Lung (tissue), 16 donors: ENCODE results near the gene CHORDC1. TPM values are rescaled to one million over a fixed set of nuclear protein-coding genes. Genes with fewer than 3 reads are reported as not detected.

Experiments
- ATAC-seq: fragments of 200-7000 bp; cut with Tn5 transposase; one replicate; pipeline ENCODE4 v1.9.1; 2020; ENCODE audit warnings: moderate number of reproducible peaks; ENCODE audit not compliant: insufficient read depth, low FRiP score
- DNase-seq, 3 donors: peaks; one replicate each; pipeline ENCODE4 v3.0.0-alpha.2; 2013 to 2017
- H3K27ac ChIP-seq, 2 donors: one replicate each; pipeline ENCODE4 v1.5.1; 2013; ENCODE audit warnings: mild to moderate bottlenecking in 2 of 2, moderate library complexity in 2 of 2, control low read depth in 1 of 2, inconsistent platforms in 1 of 2, low read depth in 1 of 2, low read length in 1 of 2
- H3K27me3 ChIP-seq, 3 donors: one replicate each; pipeline ENCODE4 v1.5.1; 2013; ENCODE audit warnings: low read length in 2 of 3; ENCODE audit not compliant: control insufficient read depth in 3 of 3, insufficient read depth in 3 of 3
- H3K36me3 ChIP-seq, 4 donors: one replicate each; pipeline ENCODE4 v1.5.1; 2013; ENCODE audit warnings: low read length in 4 of 4, mild to moderate bottlenecking in 1 of 4, moderate library complexity in 1 of 4; ENCODE audit not compliant: control insufficient read depth in 4 of 4, insufficient read depth in 4 of 4
- H3K4me1 ChIP-seq, 5 donors: one replicate each; pipeline ENCODE4 v1.5.1; 2013; ENCODE audit warnings: low read length in 5 of 5, mild to moderate bottlenecking in 2 of 5, moderate library complexity in 1 of 5; ENCODE audit not compliant: control insufficient read depth in 5 of 5, insufficient read depth in 5 of 5
- H3K4me3 ChIP-seq: one replicate; pipeline ENCODE4 v1.5.1; 2013; ENCODE audit warnings: mild to moderate bottlenecking, control low read depth, moderate library complexity
- H3K9ac ChIP-seq, 2 donors: one replicate each; pipeline ENCODE4 v1.5.1; 2013; ENCODE audit warnings: low read length in 2 of 2, control low read depth in 1 of 2; ENCODE audit not compliant: insufficient read depth in 1 of 2
- H3K9me3 ChIP-seq, 4 donors: one replicate each; pipeline ENCODE4 v1.5.1; 2013; ENCODE audit warnings: low read length in 3 of 4, mild to moderate bottlenecking in 1 of 4, moderate library complexity in 1 of 4; ENCODE audit not compliant: control insufficient read depth in 4 of 4, insufficient read depth in 3 of 4
- WGBS, 2 donors: extraction: QIAGEN DNeasy Blood & Tissue Kit; methylation state at CpG; one replicate each; pipeline ENCODE4 v1.1.7; 2013; 5-methylcytosine and 5-hydroxymethylcytosine counted together
- long read RNA-seq, 5 donors: transcript quantifications; one replicate each; lab custom pipeline, GENCODE V29; 2026
- polyA plus RNA-seq, 2 donors: library from polyadenylated mRNA; stranded (reverse); fragments of 200-250 nt; gene quantifications; one replicate each; pipeline ENCODE4 v1.2.1, GENCODE V29; 2013
- total RNA-seq, 2 donors: library from RNA; depleted of rRNA in 1 of 2; stranded (reverse); fragments of >200 nt in 1 of 2; gene quantifications; one replicate each; pipeline ENCODE4 v1.2.1, GENCODE V29; 2014 to 2021
- TF ChIP-seq, protein P1 (sequence below): IDR thresholded peaks from 2 replicates; pipeline ENCODE4 v1.5.1; 2012; ENCODE audit warnings: mild to moderate bottlenecking; ENCODE audit errors: control extremely low read depth, extremely low read depth
- donor health status: control.
- donor health status: control.
- donor health status: Bipolar disorder and iron deficiency.
- donor health status: healthy.
- donor health status: DM: yes; HTN: yes; CAD: no.

Gene CHORDC1
- 10 to 100 TPM; 23.3 to 80.4 TPM for total RNA-seq
- 10 to 100 TPM; 20.4 to 22.0 TPM for polyA plus RNA-seq
- long read RNA-seq, donor 1, full-length matches to known transcripts, result 7 of 13 reads
- long read RNA-seq, donor 1, partial matches to known transcripts, result 6 of 13 reads
- long read RNA-seq, donor 1, other reads (novel, unspliced or antisense), result 0 of 13 reads
- long read RNA-seq, donor 2, full-length matches to known transcripts, result 3 of 3 reads
- long read RNA-seq, donor 2, partial matches to known transcripts, result 0 of 3 reads
- long read RNA-seq, donor 2, other reads (novel, unspliced or antisense), result 0 of 3 reads
- long read RNA-seq, donor 3, full-length matches to known transcripts, result 4 of 15 reads
- long read RNA-seq, donor 3, partial matches to known transcripts, result 11 of 15 reads
- long read RNA-seq, donor 3, other reads (novel, unspliced or antisense), result 0 of 15 reads
- long read RNA-seq, donor 4, partial matches to known transcripts, result 7 of 8 reads
- long read RNA-seq, donor 4, other reads (novel, unspliced or antisense), result 0 of 8 reads
- long read RNA-seq, donor 5, partial matches to known transcripts, result 5 of 7 reads
- long read RNA-seq, donor 5, other reads (novel, unspliced or antisense), result 0 of 7 reads

- WGBS, 2 donors, result 0% methylated on average over 63 to 71 of the region's 71 CpGs
- ATAC-seq (peak; percentile 93), DNase-seq (peak; percentile 90 to 92 (median 90))
- Histone ChIP-seq H3K36me3 (peaks cover 0 to 4% (median 0%) of the 10 kb centered on the region in 4 donors), H3K4me1 (peaks cover 0 to 20% (median 4%) of the 10 kb centered on the region in 5 donors), H3K27me3 (no peaks in the 10 kb centered on the region), H3K9ac (peak within 1 kb of the TSS; percentile 90), H3K27ac (peak within 1 kb of the TSS; percentile 90 to 97), H3K4me3 (peak within 1 kb of the TSS; percentile 94), H3K9me3 (no peaks in the 10 kb centered on the region)
- TF ChIP-seq, protein P1, sequence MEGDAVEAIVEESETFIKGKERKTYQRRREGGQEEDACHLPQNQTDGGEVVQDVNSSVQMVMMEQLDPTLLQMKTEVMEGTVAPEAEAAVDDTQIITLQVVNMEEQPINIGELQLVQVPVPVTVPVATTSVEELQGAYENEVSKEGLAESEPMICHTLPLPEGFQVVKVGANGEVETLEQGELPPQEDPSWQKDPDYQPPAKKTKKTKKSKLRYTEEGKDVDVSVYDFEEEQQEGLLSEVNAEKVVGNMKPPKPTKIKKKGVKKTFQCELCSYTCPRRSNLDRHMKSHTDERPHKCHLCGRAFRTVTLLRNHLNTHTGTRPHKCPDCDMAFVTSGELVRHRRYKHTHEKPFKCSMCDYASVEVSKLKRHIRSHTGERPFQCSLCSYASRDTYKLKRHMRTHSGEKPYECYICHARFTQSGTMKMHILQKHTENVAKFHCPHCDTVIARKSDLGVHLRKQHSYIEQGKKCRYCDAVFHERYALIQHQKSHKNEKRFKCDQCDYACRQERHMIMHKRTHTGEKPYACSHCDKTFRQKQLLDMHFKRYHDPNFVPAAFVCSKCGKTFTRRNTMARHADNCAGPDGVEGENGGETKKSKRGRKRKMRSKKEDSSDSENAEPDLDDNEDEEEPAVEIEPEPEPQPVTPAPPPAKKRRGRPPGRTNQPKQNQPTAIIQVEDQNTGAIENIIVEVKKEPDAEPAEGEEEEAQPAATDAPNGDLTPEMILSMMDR, result no peak
Measured at GRCh38 chr11:90222459-90223247, at the start of gene CHORDC1. CHORDC1 (minus strand) TSS chr11:90223049; CDS start chr11:90222954, 95 bp downstream.

- no peak overlapping the region for H3K27ac ChIP-seq
- H3K9ac ChIP-seq, result no peak overlapping the region
- DNase-seq, result no peak
- no peaks in the 10 kb centered on the region for H3K36me3 ChIP-seq
- no peaks in the 10 kb centered on the region for H3K9me3 ChIP-seq
- 87 to 100% methylated on average over 1 of the region's 1 CpG for WGBS, 2 donors
- ATAC-seq, result no peak
- H3K4me3 ChIP-seq, result no peak overlapping the region
- no peaks in the 10 kb centered on the region for H3K4me1 ChIP-seq
- TF ChIP-seq, protein P1, result no peak
- peaks cover 0 to 3% (median 0%) of the 10 kb centered on the region in 3 donors for H3K27me3 ChIP-seq
Measured at GRCh38 chr11:90257158-90257525, 34.3 kb upstream of the CHORDC1 start.

DNA sequence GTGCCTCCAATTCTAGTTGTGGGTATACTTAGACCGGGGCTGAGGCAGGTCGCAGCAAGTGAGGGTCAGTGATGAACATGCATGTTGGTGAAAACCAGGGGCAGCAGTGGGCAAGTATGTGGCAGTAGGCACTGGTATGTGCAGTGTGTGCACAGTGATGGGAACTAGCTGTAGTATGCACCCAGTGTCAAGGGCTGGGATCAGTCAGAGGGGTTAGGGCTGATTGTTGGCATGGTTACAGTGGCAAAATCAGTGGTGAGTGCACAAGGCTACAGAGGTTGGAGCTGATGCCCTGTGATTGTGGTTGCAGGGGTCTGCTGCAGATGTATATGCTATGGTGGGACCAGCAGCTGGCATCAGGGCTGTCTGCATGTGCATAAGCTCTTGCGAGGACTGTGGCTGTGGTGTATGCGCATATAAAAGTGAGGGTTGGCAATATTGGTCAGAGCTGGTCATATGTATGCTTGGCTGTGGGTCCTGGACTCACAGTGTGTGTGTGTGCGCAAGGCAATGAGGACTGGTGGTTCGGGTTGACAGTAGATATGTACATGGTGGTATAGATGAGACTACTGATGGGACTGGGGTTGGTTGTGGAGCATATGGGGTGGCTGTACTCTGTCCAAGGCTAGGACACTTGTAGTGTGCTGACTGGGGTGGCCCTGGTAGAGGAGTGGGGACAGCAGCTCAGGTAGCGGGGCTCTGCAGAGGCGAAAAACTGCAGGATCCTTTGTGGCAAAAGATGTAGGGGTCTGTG is 33.7 kb upstream of the CHORDC1 start:
- 85 to 87% methylated on average over 8 of the region's 8 CpGs for WGBS, 2 donors
- H3K4me1 ChIP-seq, result no peaks in the 10 kb centered on the region
- H3K9me3 ChIP-seq, result no peaks in the 10 kb centered on the region
- H3K4me3 ChIP-seq, result no peak overlapping the region
- DNase-seq, result no peak
- no peaks in the 10 kb centered on the region for H3K36me3 ChIP-seq
- TF ChIP-seq, protein P1, result no peak
- no peak overlapping the region for H3K9ac ChIP-seq
- H3K27me3 ChIP-seq, result peaks cover 0 to 3% (median 0%) of the 10 kb centered on the region in 3 donors
- H3K27ac ChIP-seq, result no peak overlapping the region
- no peak for ATAC-seq
